GM19099 (cell line): ENCODE results near the gene RERE.

Source experiments
- POLR2A ChIP-seq: IDR thresholded peaks from 3 replicates; pipeline ENCODE4 v1.6.1; 2011; ENCODE audit warnings: low read depth; ENCODE audit not compliant: insufficient read length; ENCODE audit errors: extremely low read depth

Gene RERE

GRCh38 chr1:8381618-8382017 lies 435.8 kb downstream of the RERE start:
- TF ChIP-seq POLR2A: no peak

GRCh38 chr1:8379513-8380186 lies 437.8 kb downstream of the RERE start:
- no peak for TF ChIP-seq POLR2A

GRCh38 chr1:8378981-8379470 lies 438.4 kb downstream of the RERE start:
- no peak for TF ChIP-seq POLR2A

- no peak for TF ChIP-seq POLR2A
Measured at GRCh38 chr1:8378178-8378577, 439.3 kb downstream of the RERE start.

GRCh38 chr1:8377271-8377981 lies 440.0 kb downstream of the RERE start:
- TF ChIP-seq POLR2A: no peak

GRCh38 chr1:8376358-8376840 lies 441.0 kb downstream of the RERE start:
- TF ChIP-seq POLR2A: no peak

GRCh38 chr1:8374812-8375211 lies 442.6 kb downstream of the RERE start:
- TF ChIP-seq POLR2A: no peak

GRCh38 chr1:8374356-8374755 lies 443.1 kb downstream of the RERE start:
- no peak for TF ChIP-seq POLR2A

- no peak for TF ChIP-seq POLR2A
Measured at GRCh38 chr1:8373581-8374241, 443.7 kb downstream of the RERE start.

GRCh38 chr1:8373125-8373524 lies 444.3 kb downstream of the RERE start:
- no peak for TF ChIP-seq POLR2A

GRCh38 chr1:8371372-8371991 lies 446.0 kb downstream of the RERE start:
- TF ChIP-seq POLR2A: no peak

- no peak for TF ChIP-seq POLR2A
Measured at GRCh38 chr1:8370905-8371315, 446.5 kb downstream of the RERE start.

GRCh38 chr1:8370046-8370881 lies 447.2 kb downstream of the RERE start:
- no peak for TF ChIP-seq POLR2A

GRCh38 chr1:8368956-8369639 lies 448.3 kb downstream of the RERE start:
- TF ChIP-seq POLR2A: no peak

GRCh38 chr1:8367571-8368194 lies 449.8 kb downstream of the RERE start:
- no peak for TF ChIP-seq POLR2A
